Measurements from ENCODE around the gene DDX52.

The DDX52 gene

DNA sequence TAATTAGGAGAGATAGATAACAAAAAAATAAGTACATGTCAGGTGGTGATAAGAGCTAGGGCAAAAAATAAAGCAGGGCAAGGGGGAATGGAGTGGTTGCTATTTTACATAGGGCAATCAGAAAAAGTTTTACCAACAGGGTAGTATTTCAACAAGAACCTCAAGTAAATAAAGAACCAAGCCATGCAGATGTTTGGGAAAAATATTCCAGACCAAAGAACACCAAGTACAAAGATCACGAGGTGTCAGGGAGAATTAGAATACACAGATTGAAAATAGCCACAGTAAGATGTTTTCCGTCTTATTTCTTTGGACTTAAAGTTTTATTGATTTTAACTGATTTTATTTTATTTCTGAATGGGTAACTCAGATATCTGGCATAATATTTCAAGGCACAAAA lies 45.1 kb downstream of the DDX52 start:
- Histone ChIP-seq H3K27ac (ENCODE audit: insufficient read depth, low read depth, low read length, poor library complexity, severe bottlenecking) (no peak overlapping the region), H3K4me1 (ENCODE audit: control insufficient read depth, insufficient read depth, low read length) (no peaks in the 10 kb centered on the region), H3K4me3 (ENCODE audit: insufficient read depth, low read depth, low read length) (no peak overlapping the region), H3K9me3 (ENCODE audit: control insufficient read depth, low read length) (no peaks in the 10 kb centered on the region), H3K36me3 (ENCODE audit: control insufficient read depth, insufficient read depth, low read length) (peaks cover 15% of the 10 kb centered on the region), H3K27me3 (ENCODE audit: control insufficient read depth, insufficient read depth, low read length, poor library complexity, severe bottlenecking) (no peaks in the 10 kb centered on the region)
- WGBS, 2 experiments: 96 to 100% methylated on average over 2 of the region's 2 CpGs

DNA sequence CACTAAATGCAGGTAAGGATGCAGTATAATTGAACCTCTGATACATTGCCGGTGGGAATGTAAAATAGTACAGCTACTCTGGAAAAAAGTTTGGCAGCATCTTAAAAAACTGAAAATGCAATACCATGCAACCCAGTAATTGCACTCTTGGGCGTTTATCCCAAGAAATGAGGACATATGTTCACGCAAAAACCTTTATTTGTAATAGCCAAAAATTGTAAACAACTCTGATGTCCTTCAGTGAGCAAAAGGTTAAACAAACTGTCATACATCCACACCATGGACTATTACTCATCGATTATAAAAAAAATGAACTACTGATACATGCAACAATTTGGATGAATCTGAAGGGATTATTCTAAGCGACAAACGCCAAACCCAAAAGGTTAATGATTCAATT lies 51.0 kb downstream of the DDX52 start:
- Histone ChIP-seq H3K4me3 (ENCODE audit: insufficient read depth, low read depth, low read length) (no peak overlapping the region), H3K9me3 (ENCODE audit: control insufficient read depth, low read length) (no peaks in the 10 kb centered on the region), H3K36me3 (ENCODE audit: control insufficient read depth, insufficient read depth, low read length) (peaks cover 10% of the 10 kb centered on the region), H3K27me3 (ENCODE audit: control insufficient read depth, insufficient read depth, low read length, poor library complexity, severe bottlenecking) (no peaks in the 10 kb centered on the region), H3K27ac (ENCODE audit: insufficient read depth, low read depth, low read length, poor library complexity, severe bottlenecking) (no peak overlapping the region), H3K4me1 (ENCODE audit: control insufficient read depth, insufficient read depth, low read length) (no peaks in the 10 kb centered on the region)
- WGBS, 2 experiments: 92 to 94% methylated on average over 6 of the region's 6 CpGs

DNA sequence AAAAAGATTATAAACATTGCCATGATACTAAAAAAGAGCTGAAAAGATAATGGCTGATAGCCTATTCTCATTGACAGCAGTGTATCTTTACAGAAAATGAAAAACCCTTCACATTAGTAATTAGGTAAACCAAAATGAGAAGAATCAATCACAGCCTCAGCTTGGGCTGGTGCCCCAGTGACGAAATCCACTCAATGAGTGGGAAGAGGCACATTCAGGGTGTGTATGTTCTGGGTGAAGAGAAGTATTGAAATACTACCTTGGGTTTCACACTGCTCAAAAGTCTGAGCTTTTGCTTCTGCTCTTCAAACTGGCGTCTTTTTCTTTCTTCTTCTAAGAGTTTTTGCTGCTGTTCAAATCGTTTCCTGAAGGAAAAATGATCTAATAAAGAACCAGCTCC lies 58.2 kb downstream of the DDX52 start:
- no peak overlapping the region for H3K27ac ChIP-seq (ENCODE audit: insufficient read depth, low read depth, low read length, poor library complexity, severe bottlenecking)
- H3K9me3 ChIP-seq (ENCODE audit: control insufficient read depth, low read length): no peaks in the 10 kb centered on the region
- no peak overlapping the region for H3K4me3 ChIP-seq (ENCODE audit: insufficient read depth, low read depth, low read length)
- peaks cover 18% of the 10 kb centered on the region for H3K36me3 ChIP-seq (ENCODE audit: control insufficient read depth, insufficient read depth, low read length)
- 87 to 92% methylated on average over 3 of the region's 3 CpGs for whole genome bisulfite sequencing, 2 experiments
- H3K27me3 ChIP-seq (ENCODE audit: control insufficient read depth, insufficient read depth, low read length, poor library complexity, severe bottlenecking): no peaks in the 10 kb centered on the region
- no peaks in the 10 kb centered on the region for H3K4me1 ChIP-seq (ENCODE audit: control insufficient read depth, insufficient read depth, low read length)

DNA sequence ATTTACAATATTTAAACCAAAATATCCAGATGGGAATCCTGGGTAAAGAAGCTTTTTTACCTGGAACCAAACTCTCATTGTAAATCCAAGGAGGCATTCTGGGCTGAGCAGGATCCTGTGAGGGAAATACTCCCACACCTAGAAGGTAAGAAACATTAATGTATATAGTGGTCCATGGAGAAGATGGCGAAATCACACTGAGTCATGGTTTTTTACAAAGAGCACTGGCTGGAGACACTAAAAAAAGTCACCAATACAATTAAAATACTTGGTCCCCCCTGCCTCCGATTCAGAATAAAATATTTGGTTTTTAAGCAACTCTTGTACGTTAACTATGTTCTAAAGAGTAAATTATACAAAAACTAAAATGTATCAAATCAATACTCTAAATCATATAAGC lies 67.0 kb downstream of the DDX52 start:
- H3K36me3 ChIP-seq (ENCODE audit: control insufficient read depth, insufficient read depth, low read length): peaks cover 20% of the 10 kb centered on the region
- WGBS, 2 experiments: 100% methylated on average over 1 to 2 of the region's 3 CpGs
- H3K27ac ChIP-seq (ENCODE audit: insufficient read depth, low read depth, low read length, poor library complexity, severe bottlenecking): no peak overlapping the region

DNA sequence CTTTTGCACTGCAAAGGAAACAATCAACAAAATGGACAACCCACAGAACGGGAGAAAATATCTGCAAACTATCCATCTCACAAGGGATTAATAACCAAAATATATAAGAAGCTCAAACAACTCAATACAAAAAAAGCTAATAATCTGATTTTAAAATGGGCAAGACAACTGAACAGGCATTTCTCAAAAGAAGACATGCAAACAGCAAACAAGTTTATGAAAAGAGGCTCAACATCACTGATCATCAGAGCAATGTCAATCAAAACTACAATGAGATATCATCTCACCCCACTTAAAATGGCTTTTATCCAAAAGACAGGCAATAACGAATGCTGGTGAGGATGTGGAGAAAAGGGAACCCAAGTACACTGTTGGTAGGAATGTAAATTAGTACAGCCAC lies 68.8 kb downstream of the DDX52 start:
- Histone ChIP-seq H3K36me3 (ENCODE audit: control insufficient read depth, insufficient read depth, low read length) (peaks cover 35% of the 10 kb centered on the region), H3K27me3 (ENCODE audit: control insufficient read depth, insufficient read depth, low read length, poor library complexity, severe bottlenecking) (no peaks in the 10 kb centered on the region), H3K27ac (ENCODE audit: insufficient read depth, low read depth, low read length, poor library complexity, severe bottlenecking) (no peak overlapping the region), H3K9me3 (ENCODE audit: control insufficient read depth, low read length) (no peaks in the 10 kb centered on the region), H3K4me3 (ENCODE audit: insufficient read depth, low read depth, low read length) (no peak overlapping the region), H3K4me1 (ENCODE audit: control insufficient read depth, insufficient read depth, low read length) (no peaks in the 10 kb centered on the region)
- WGBS, 2 experiments: 95 to 98% methylated on average over 2 of the region's 2 CpGs

More for the DNA sequence above, 67.0 kb downstream of the DDX52 start:
- Histone ChIP-seq H3K4me1 (ENCODE audit: control insufficient read depth, insufficient read depth, low read length) (no peaks in the 10 kb centered on the region), H3K4me3 (ENCODE audit: insufficient read depth, low read depth, low read length) (no peak overlapping the region), H3K9me3 (ENCODE audit: control insufficient read depth, low read length) (no peaks in the 10 kb centered on the region), H3K27me3 (ENCODE audit: control insufficient read depth, insufficient read depth, low read length, poor library complexity, severe bottlenecking) (no peaks in the 10 kb centered on the region)

GRCh38 chr17:37571674-37572073 lies 71.6 kb downstream of the DDX52 start:
- Histone ChIP-seq H3K27ac (ENCODE audit: insufficient read depth, low read depth, low read length, poor library complexity, severe bottlenecking) (no peak overlapping the region), H3K36me3 (ENCODE audit: control insufficient read depth, insufficient read depth, low read length) (peaks cover 54% of the 10 kb centered on the region)

GRCh38 chr17:37570527-37571093 lies 72.6 kb downstream of the DDX52 start:
- Histone ChIP-seq H3K9me3 (ENCODE audit: control insufficient read depth, low read length) (no peaks in the 10 kb centered on the region), H3K36me3 (ENCODE audit: control insufficient read depth, insufficient read depth, low read length) (peaks cover 55% of the 10 kb centered on the region), H3K4me1 (ENCODE audit: control insufficient read depth, insufficient read depth, low read length) (no peaks in the 10 kb centered on the region), H3K27ac (ENCODE audit: insufficient read depth, low read depth, low read length, poor library complexity, severe bottlenecking) (no peak overlapping the region), H3K4me3 (ENCODE audit: insufficient read depth, low read depth, low read length) (no peak overlapping the region), H3K27me3 (ENCODE audit: control insufficient read depth, insufficient read depth, low read length, poor library complexity, severe bottlenecking) (no peaks in the 10 kb centered on the region)
- WGBS, 2 experiments: 93 to 94% methylated on average over 7 to 8 of the region's 8 CpGs

More at GRCh38 chr17:37571674-37572073, 71.6 kb downstream of the DDX52 start:
- Histone ChIP-seq H3K4me1 (ENCODE audit: control insufficient read depth, insufficient read depth, low read length) (no peaks in the 10 kb centered on the region), H3K9me3 (ENCODE audit: control insufficient read depth, low read length) (no peaks in the 10 kb centered on the region), H3K4me3 (ENCODE audit: insufficient read depth, low read depth, low read length) (no peak overlapping the region), H3K27me3 (ENCODE audit: control insufficient read depth, insufficient read depth, low read length, poor library complexity, severe bottlenecking) (no peaks in the 10 kb centered on the region)
- WGBS, 2 experiments: 96 to 97% methylated on average over 3 of the region's 3 CpGs

DNA sequence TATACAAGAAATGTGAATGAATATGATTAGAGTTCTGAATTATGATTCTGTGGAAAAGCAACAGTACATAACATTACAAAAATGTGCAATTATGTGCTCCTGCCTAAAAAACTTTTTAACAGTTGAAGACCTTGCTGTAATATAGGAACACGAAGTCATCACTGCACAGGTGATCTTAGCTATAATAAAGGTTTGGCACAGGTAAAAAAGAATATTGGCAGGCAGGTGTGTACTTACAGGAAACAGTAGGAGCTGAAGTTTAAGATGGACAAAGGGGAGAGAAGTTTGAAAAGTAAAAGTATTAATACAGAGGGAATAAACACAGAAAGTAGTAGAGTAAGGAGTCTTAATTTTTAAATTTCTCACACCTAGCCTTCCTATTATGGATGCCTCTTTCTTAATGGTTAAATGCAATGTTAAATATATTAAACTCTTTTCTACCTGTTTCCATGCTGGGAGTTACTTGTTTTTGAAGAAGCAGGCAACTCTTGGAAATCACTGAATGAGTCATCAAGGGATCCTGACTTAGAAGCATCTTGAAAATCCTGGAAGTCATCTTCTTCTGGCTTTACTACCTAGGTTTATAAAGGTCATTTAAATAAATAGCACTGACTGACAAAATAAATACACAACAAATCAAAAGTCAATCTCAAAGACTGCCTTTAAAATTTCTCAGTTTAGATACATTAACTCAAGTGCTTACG lies 74.7 kb downstream of the DDX52 start:
- no peaks in the 10 kb centered on the region for H3K27me3 ChIP-seq (ENCODE audit: control insufficient read depth, insufficient read depth, low read length, poor library complexity, severe bottlenecking)
- WGBS, 2 experiments: 96% methylated on average over 2 of the region's 2 CpGs
- H3K4me1 ChIP-seq (ENCODE audit: control insufficient read depth, insufficient read depth, low read length): no peaks in the 10 kb centered on the region
- H3K36me3 ChIP-seq (ENCODE audit: control insufficient read depth, insufficient read depth, low read length): peaks cover 47% of the 10 kb centered on the region
- no peak overlapping the region for H3K4me3 ChIP-seq (ENCODE audit: insufficient read depth, low read depth, low read length)
- H3K27ac ChIP-seq (ENCODE audit: insufficient read depth, low read depth, low read length, poor library complexity, severe bottlenecking): no peak overlapping the region
- no peaks in the 10 kb centered on the region for H3K9me3 ChIP-seq (ENCODE audit: control insufficient read depth, low read length)

- 92 to 95% methylated on average over 4 of the region's 4 CpGs for WGBS, 2 experiments
- no peaks in the 10 kb centered on the region for H3K9me3 ChIP-seq (ENCODE audit: control insufficient read depth, low read length)
- H3K27me3 ChIP-seq (ENCODE audit: control insufficient read depth, insufficient read depth, low read length, poor library complexity, severe bottlenecking): no peaks in the 10 kb centered on the region
- H3K4me3 ChIP-seq (ENCODE audit: insufficient read depth, low read depth, low read length): no peak overlapping the region
- peaks cover 47% of the 10 kb centered on the region for H3K36me3 ChIP-seq (ENCODE audit: control insufficient read depth, insufficient read depth, low read length)
- no peak overlapping the region for H3K27ac ChIP-seq (ENCODE audit: insufficient read depth, low read depth, low read length, poor library complexity, severe bottlenecking)
- no peaks in the 10 kb centered on the region for H3K4me1 ChIP-seq (ENCODE audit: control insufficient read depth, insufficient read depth, low read length)
Observed at GRCh38 chr17:37567538-37567937, 75.7 kb downstream of the DDX52 start.

DNA sequence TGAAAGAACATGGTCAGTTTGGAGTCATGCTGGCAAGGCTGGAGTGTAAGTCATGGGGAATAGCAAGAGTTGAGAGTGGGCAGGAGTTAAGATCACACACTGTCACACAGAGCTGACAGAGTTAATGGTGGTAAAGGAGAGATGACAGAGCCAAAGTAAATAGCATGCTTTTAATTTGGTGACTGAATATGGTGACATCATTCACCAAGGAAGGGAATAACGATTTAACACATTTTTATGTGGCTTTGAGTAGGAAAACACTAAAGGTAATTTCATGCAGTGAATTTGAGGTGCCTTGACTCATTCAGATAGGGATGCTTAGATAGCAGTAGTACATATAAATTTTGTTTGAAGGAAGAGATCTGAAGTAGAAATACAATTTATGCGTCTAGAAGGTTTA lies 76.1 kb downstream of the DDX52 start:
- no peak overlapping the region for H3K4me3 ChIP-seq (ENCODE audit: insufficient read depth, low read depth, low read length)
- WGBS, 2 experiments: 98 to 99% methylated on average over 2 of the region's 2 CpGs
- no peaks in the 10 kb centered on the region for H3K9me3 ChIP-seq (ENCODE audit: control insufficient read depth, low read length)
- no peaks in the 10 kb centered on the region for H3K4me1 ChIP-seq (ENCODE audit: control insufficient read depth, insufficient read depth, low read length)
- no peak overlapping the region for H3K27ac ChIP-seq (ENCODE audit: insufficient read depth, low read depth, low read length, poor library complexity, severe bottlenecking)
- H3K36me3 ChIP-seq (ENCODE audit: control insufficient read depth, insufficient read depth, low read length): peaks cover 47% of the 10 kb centered on the region
- no peaks in the 10 kb centered on the region for H3K27me3 ChIP-seq (ENCODE audit: control insufficient read depth, insufficient read depth, low read length, poor library complexity, severe bottlenecking)

Data from ectodermal cell (in vitro differentiated cells).